Measurements from ENCODE around the gene ADCY7. TPM values are rescaled to one million over a fixed set of nuclear protein-coding genes. Genes with fewer than 3 reads are reported as not detected.

Gene ADCY7
- polyA plus RNA-seq, 1 donor from 2014 or later, result 40.6 TPM

DNA sequence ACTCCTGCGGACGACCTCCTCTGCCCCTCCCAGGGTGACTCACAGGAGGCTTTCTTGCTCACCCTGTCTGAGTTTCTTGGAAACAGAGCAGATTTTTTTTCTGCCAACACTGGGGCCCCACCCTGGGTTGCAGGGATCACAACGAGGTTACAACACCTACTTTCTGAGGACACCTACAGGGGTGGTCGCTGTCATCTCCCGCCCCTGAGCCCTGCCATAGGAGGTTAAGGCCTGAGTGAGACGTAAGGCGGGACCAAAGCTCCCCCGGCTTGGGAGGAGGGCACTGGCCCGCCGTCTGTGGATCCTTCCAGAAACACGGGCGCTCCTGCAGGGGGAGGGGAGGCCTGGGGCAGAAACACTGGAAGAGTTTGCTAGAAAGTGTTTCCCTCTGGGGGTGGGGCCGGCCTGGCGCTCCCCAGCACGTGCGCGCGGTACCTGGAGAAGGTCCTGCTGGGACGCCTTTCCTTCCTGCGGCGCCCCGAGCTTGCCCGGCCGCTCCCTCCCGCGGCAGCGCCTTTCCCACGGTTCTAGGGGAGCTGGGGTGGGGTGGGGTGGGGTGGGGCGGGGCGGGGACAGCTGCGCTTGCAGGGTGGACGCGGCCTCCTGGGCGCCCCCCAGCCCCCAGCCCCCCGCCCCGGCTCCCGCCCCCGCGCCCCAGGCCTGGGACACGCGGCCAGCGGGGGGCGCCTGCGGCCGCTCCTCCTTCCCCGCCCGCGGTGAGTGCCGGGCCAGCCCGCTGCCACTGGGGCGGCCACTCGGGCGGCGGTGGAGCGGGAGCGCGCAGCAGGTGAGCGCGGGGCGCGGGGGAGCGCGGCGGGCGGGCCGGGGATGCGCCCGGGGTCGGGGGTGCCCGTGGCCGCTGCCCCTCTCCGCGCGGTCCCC is 20.7 kb upstream of the ADCY7 start:
- no peaks in the 10 kb centered on the region for H3K36me3 Mint-ChIP-seq
- H3K4me3 Mint-ChIP-seq, result peak overlapping the region; percentile 63 to 91 (median 84)
- peaks cover 0 to 4% (median 3%) of the 10 kb centered on the region in 3 donors for H3K4me1 Mint-ChIP-seq
- H3K9me3 Mint-ChIP-seq, result no peaks in the 10 kb centered on the region
- H3K27ac Mint-ChIP-seq, result no peak overlapping the region
- H3K27me3 Mint-ChIP-seq, result no peaks in the 10 kb centered on the region

DNA sequence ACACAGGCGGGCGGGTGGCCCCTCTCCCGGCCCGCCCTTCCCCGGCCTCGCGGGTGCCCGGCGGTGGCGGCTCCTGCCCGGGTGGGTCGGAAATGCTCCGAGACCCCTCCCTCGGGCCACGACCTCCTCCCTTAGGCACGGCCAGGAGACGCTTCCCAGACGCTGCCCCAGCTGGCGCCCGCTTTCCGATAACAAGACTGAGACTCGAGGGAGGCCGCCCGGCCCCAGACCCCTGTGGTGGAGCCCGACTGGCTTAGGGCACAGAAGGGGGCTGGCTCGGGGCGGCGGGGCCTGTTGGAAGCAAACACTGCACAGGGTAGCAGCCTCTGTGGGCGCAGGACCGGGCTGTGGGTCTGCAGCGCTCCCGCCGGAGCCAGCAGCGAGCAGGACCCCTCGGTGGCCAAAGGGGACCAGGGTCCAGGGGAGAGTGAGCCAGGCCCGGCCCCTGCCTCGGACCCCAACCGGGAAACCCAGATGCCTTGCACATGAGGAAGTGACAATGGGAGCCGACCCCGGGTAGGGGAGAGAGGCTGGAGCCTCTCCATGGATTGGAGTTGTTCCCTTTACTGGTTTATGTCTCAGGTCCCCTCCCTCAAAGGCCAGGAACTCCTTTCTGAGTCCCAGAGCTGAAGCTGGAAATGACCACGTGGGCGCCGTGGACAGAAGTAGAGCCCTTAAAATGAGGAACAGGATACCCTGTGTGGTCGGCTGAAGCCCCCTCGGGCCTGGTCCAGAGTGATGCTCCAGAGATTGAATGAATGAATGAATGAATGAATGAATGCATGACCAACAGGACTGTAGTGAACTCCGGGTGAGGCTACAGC is 19.8 kb upstream of the ADCY7 start:
- Mint-ChIP-seq H3K36me3 (no peaks in the 10 kb centered on the region), H3K4me3 (peak overlapping the region; percentile 37 to 86 (median 80)), H3K9me3 (no peaks in the 10 kb centered on the region), H3K4me1 (peaks cover 0 to 4% (median 3%) of the 10 kb centered on the region in 3 donors), H3K27me3 (no peaks in the 10 kb centered on the region), H3K27ac (no peak overlapping the region)

DNA sequence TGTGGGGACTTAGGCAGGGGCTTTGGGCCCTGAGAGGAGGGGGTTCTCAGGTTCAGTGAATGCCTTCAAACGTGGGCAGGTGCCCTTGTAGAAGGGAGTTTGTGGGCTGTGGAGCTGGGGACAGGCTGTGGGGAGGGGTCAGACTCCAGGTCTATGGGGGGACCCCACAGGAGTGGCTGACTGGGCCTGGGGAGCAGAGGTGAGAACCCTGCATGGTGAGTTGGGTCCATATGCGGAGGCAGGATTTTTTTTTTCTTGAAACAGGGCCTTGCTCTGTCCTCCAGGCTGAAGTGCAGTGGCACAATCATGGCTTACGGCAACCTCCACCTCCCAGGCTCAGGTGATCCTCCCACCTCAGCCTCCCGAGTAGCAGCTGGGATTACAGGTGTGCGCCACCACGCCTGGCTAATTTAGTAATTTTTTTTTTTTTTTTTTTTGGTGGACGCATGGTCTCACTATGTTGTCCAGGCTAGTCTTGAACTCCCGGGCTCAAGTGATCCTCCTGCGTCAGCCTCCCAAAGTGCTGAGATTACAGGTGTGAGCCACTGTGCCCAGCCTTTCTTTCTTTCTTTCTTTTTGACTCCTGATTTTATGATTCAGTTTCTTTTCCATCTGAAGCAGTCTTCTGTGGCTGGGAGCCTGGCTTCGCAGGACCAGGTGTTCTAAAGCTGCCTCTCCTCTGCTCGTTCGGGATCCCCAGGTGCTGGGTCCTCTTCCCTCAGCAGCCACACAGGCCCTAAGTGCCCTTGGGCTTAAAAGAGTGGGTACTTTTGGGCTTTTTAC is 19.0 kb upstream of the ADCY7 start:
- H3K36me3 Mint-ChIP-seq, result no peaks in the 10 kb centered on the region
- peak overlapping the region; percentile 64 to 86 (median 80) for H3K4me3 Mint-ChIP-seq
- H3K4me1 Mint-ChIP-seq, result peaks cover 0 to 4% (median 3%) of the 10 kb centered on the region in 3 donors
- no peaks in the 10 kb centered on the region for H3K27me3 Mint-ChIP-seq
- no peak overlapping the region for H3K27ac Mint-ChIP-seq
- no peaks in the 10 kb centered on the region for H3K9me3 Mint-ChIP-seq

DNA sequence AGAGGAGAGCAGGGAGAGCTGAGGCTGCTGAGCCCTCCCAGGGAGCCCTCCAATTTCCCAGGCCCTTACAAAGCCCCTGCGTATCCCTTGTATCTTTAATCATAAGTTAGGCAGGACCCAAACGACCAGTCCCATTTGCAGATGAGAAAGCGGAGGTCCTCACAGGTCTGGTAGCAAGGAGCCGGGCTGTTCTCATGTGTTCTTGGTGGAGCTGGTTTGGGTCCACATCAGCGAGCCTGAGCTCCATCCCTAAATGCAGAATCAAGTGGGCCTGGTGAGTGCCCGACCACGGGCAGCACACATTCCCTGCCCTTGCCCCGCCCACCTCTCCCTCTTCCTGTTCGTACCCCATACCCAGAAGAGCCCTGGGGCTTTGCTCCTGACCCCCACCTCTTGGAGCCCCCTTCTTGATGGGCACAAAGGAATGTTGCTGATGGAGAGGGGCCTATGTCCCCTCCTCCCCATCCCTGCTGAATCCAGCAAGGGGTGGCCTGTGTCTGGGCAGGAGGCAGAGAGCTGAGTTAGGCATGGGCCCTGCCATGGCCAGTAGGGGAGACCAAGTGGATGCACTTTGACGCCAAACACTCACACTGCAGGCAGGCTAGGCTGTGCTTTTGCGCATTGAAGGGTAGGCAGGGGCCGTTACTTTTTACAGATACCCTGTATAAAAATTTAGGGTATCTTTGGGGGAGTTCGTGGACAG is 18.3 kb upstream of the ADCY7 start:
- H3K36me3 Mint-ChIP-seq, result no peaks in the 10 kb centered on the region
- no peak overlapping the region for H3K27ac Mint-ChIP-seq
- H3K9me3 Mint-ChIP-seq, result no peaks in the 10 kb centered on the region
- H3K4me1 Mint-ChIP-seq, result peaks cover 0 to 4% (median 3%) of the 10 kb centered on the region in 3 donors
- peak overlapping the region; percentile 44 to 83 (median 68) for H3K4me3 Mint-ChIP-seq
- no peaks in the 10 kb centered on the region for H3K27me3 Mint-ChIP-seq

GRCh38 chr16:50248845-50249244 is 17.5 kb upstream of the ADCY7 start:
- Mint-ChIP-seq H3K4me3 (peak overlapping the region in 2 of 4 donors; percentile 22 to 23), H3K9me3 (no peaks in the 10 kb centered on the region), H3K36me3 (no peaks in the 10 kb centered on the region), H3K27ac (no peak overlapping the region), H3K27me3 (no peaks in the 10 kb centered on the region), H3K4me1 (peaks cover 0 to 4% (median 3%) of the 10 kb centered on the region in 3 donors)

GRCh38 chr16:50251375-50252081 is 14.8 kb upstream of the ADCY7 start:
- H3K4me3 Mint-ChIP-seq, result no peak overlapping the region
- peaks cover 1% of the 10 kb centered on the region for H3K27me3 Mint-ChIP-seq
- no peak overlapping the region for H3K27ac Mint-ChIP-seq
- peaks cover 0 to 2% (median 0%) of the 10 kb centered on the region in 3 donors for H3K9me3 Mint-ChIP-seq
- H3K4me1 Mint-ChIP-seq, result peaks cover 0 to 2% (median under 1%) of the 10 kb centered on the region in 3 donors
- H3K36me3 Mint-ChIP-seq, result no peaks in the 10 kb centered on the region

DNA sequence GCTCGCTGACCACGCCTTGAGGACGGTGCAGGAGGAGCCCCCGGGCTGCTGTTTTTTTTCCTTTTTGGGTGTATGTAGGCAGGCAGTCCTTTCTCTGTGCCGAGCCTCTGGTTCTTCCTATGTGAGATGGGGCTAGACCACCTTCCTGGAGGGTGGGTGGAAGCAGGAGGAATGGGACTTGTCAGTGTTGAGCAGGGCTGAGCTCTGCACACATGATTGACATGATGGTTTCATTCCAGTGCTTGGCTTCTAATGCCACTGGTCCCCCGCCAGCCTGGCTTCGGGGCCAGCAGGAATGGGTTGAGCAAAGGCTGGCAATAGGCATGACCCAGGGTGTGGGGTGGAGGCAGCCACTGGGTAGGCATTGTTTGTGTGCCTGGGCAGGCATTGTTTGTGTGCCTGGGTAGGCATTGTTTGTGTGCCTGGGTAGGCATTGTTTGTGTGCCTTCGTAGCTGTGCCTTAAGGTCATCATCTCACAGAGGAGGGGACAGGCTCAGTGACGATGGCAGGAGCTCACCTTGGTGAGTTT is 14.2 kb upstream of the ADCY7 start:
- H3K4me3 Mint-ChIP-seq, result no peak overlapping the region
- peaks cover 1% of the 10 kb centered on the region for H3K27me3 Mint-ChIP-seq
- peaks cover 0 to 3% (median under 1%) of the 10 kb centered on the region in 3 donors for H3K4me1 Mint-ChIP-seq
- no peaks in the 10 kb centered on the region for H3K36me3 Mint-ChIP-seq
- H3K27ac Mint-ChIP-seq, result no peak overlapping the region
- H3K9me3 Mint-ChIP-seq, result peaks cover 0 to 2% (median 0%) of the 10 kb centered on the region in 3 donors

- Mint-ChIP-seq H3K9me3 (peaks cover 0 to 2% (median 0%) of the 10 kb centered on the region in 3 donors), H3K4me1 (peaks cover 0 to 3% (median 0%) of the 10 kb centered on the region in 3 donors), H3K27me3 (peaks cover 1% of the 10 kb centered on the region), H3K4me3 (no peak overlapping the region), H3K27ac (no peak overlapping the region), H3K36me3 (no peaks in the 10 kb centered on the region)
Measured at GRCh38 chr16:50252874-50253513, 13.4 kb upstream of the ADCY7 start.

DNA sequence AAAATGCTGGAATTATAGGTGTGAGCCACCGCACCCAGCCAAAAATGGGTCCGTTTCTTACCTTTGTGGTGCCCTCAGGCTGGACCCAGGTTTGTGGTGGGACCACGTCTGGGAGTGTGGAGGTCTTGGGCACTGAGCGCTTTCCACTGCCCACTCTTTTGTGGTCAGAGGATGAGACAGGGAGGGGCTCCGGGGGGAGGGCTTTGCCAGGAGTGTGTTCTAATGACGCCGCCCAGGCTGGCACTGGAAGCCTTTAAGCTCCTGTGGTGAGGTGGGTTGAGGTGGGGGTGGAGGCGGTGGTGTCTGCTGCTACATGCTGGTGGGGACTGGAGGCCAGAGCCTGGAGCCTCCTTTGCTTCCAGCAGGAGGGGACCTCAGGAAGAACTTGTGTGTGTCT is 12.8 kb upstream of the ADCY7 start:
- Mint-ChIP-seq H3K36me3 (no peaks in the 10 kb centered on the region), H3K27me3 (peaks cover 1% of the 10 kb centered on the region), H3K4me1 (peaks cover 0 to 3% (median 0%) of the 10 kb centered on the region in 3 donors), H3K27ac (no peak overlapping the region), H3K4me3 (no peak overlapping the region), H3K9me3 (peaks cover 0 to 2% (median 0%) of the 10 kb centered on the region in 3 donors)

GRCh38 chr16:50254072-50254471 is 12.3 kb upstream of the ADCY7 start:
- H3K27ac Mint-ChIP-seq, result no peak overlapping the region
- H3K27me3 Mint-ChIP-seq, result peaks cover 1% of the 10 kb centered on the region
- no peak overlapping the region for H3K4me3 Mint-ChIP-seq
- H3K4me1 Mint-ChIP-seq, result peaks cover 0 to 3% (median 0%) of the 10 kb centered on the region in 3 donors
- H3K36me3 Mint-ChIP-seq, result no peaks in the 10 kb centered on the region
- peaks cover 0 to 2% (median 0%) of the 10 kb centered on the region in 3 donors for H3K9me3 Mint-ChIP-seq

DNA sequence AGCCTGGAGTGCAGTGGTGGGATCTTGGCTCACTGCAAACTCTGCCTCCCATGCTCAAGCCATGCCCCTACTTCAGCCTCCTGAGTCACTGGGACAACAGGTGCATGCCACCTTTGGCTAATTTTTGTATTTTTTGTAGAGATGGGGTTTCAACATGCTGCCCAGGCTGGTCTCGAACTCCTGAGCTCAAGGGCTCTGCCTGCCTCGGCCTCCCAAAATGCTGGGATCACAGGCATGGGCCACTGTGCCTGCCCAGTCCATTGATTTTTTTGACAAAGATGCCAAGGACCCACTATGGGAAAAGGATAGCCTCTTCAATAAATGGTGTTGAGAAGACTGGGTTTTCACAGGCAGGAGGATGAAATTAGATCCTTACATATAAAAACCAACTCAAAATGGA is 10.8 kb upstream of the ADCY7 start:
- no peak overlapping the region for H3K4me3 Mint-ChIP-seq
- H3K4me1 Mint-ChIP-seq, result peaks cover 0 to 3% (median 0%) of the 10 kb centered on the region in 3 donors
- H3K9me3 Mint-ChIP-seq, result peaks cover 0 to 2% (median 0%) of the 10 kb centered on the region in 3 donors
- no peak overlapping the region for H3K27ac Mint-ChIP-seq
- peaks cover 9% of the 10 kb centered on the region for H3K27me3 Mint-ChIP-seq
- no peaks in the 10 kb centered on the region for H3K36me3 Mint-ChIP-seq

- Mint-ChIP-seq H3K27me3 (peaks cover 12% of the 10 kb centered on the region), H3K36me3 (no peaks in the 10 kb centered on the region), H3K27ac (no peak overlapping the region)
Measured at GRCh38 chr16:50256604-50257003, 9.7 kb upstream of the ADCY7 start.

GRCh38 chr16:50257876-50258275 is 8.5 kb upstream of the ADCY7 start:
- H3K27ac Mint-ChIP-seq, result no peak overlapping the region
- H3K9me3 Mint-ChIP-seq, result peaks cover 0 to 2% (median 0%) of the 10 kb centered on the region in 3 donors
- H3K4me1 Mint-ChIP-seq, result peaks cover 0 to 3% (median 0%) of the 10 kb centered on the region in 3 donors
- H3K27me3 Mint-ChIP-seq, result peaks cover 12% of the 10 kb centered on the region
- no peaks in the 10 kb centered on the region for H3K36me3 Mint-ChIP-seq
- H3K4me3 Mint-ChIP-seq, result no peak overlapping the region

More at GRCh38 chr16:50256604-50257003, 9.7 kb upstream of the ADCY7 start:
- Mint-ChIP-seq H3K4me1 (peaks cover 0 to 3% (median 0%) of the 10 kb centered on the region in 3 donors), H3K9me3 (peaks cover 0 to 2% (median 0%) of the 10 kb centered on the region in 3 donors), H3K4me3 (no peak overlapping the region)
